Fibroblast of skin of back (primary cell): ENCODE data around the gene AGAP1.
A peak's percentile ranks its signal among the peaks of the same experiment; 100 is the strongest.
"Not testable (repeated sequence)": the region's sequence is repeated elsewhere in the genome, so short reads cannot be mapped to it uniquely, and the experiment has no call there.

Experiments used
- DNase-seq: peaks from one replicate; pipeline ENCODE4 v3.0.0-alpha.2; 2013

AGAP1 gene

DNA sequence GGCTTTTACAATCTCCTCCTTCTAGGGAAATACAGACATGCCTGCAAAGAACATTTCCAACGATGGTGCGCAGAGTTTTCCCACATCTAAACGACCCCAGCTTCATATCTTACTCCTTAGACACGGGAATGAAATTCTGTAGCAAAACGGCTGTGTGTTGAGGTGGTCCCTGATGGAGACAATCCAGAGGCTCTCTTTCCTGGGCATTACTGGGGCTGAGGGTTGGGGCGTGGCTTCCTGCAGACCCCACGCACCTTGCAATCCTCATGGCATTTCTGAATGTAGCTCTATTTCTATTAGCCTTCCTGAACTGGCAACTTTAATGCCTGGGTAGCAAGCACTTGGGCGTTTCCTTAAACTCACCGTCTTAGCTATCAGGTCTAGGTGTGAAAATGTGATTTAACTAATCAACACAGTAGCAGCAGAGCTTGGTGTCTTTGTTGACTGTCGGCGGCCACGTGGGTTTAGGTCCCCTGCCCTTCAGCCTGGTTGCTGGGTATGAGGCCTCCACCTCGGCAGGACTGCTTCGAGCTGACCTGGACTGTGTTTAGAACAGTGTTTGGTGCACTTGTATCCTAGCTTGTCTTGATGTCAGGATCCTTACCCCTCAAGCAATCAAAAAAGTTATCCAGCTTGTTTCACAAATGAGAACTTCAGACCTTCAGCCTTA is 431.5 kb downstream of the AGAP1 start:
- DNase-seq: no peak

DNA sequence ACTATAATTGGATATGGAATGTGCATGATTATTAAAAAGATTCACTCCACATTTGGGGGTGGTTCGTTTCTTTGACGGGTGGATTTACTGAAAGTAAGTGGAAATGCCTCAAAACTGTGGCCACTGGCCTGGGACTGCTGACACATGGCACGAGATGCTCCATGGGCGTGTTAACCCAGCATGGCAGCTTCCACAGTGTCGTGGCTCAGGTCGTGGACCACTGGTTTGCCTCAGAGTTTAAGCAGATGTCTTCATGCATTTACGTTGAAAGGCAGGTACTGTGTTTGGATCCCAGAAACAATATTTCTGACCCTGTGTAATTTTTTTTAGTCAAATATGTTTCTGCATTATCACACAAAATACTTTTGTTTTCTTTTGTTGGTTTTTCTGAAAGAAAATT is 432.4 kb downstream of the AGAP1 start:
- DNase-seq: no peak

DNA sequence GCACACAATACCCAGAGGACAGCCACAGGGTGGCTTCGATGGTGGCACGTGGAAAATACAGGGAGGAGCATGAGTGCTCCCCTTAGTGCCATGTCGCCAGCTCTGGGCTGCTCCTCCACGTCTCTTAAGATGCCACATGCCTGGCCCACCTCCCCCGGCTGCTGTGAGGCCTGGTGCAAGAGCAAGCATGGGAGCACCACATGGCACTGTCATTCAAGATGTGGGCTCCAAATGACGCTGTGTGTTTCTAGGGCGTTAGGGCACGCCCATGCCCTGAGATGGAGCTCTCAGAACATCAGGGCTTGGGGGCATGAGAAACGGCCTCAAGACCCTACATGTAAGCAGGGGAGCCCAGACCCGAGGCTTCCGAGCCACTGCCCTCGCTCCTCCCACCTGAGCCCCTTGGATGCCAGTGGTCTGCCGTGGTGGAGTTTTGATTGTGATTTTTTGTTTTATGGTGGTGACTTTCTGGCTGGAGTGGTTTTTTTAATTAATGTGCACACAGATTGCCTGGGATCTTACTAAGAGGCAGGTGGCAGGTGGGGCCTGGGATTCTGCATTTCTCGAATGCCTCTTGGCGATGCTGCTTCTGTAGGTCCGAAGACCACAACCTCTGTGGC is 435.0 kb downstream of the AGAP1 start:
- no peak for DNase-seq

DNA sequence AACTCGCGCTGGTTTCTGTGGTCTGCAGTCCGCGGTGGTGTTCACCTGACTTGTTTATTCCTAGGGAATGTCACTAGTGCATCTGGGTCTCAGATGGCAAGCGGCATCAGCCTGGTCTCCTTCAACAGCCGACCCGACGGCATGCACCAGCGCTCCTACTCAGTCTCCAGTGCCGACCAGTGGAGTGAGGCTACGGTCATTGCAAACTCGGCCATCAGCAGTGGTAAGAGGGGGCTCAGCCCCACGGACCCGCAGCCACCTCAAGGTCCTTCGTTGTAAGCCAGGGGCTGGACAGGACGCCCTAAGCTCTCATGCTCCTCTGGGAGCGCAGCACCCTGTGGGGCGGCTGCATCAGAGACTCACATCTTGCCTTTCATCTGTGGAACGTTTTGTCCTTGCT is 436.9 kb downstream of the AGAP1 start:
- DNase-seq: no peak

DNA sequence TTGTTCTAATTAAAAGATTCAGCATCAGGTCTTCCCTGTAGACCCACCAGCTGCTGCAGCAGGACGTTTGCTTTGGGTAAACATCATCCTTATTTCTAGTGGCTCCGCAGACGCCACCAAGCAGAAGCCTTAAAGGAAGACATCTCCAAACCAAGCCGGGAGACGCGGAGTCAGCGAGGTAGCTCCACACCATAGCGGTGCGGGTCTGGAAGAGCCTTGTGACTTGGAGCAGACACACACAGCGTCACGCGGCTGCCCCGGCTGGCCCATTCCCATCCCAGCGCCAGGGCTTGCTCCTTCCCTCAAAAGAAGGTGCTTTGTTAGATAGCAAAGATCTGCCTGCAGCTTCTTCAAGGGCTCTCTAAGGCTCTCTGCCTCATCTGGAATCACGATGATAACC is 437.8 kb downstream of the AGAP1 start:
- no peak for DNase-seq

DNA sequence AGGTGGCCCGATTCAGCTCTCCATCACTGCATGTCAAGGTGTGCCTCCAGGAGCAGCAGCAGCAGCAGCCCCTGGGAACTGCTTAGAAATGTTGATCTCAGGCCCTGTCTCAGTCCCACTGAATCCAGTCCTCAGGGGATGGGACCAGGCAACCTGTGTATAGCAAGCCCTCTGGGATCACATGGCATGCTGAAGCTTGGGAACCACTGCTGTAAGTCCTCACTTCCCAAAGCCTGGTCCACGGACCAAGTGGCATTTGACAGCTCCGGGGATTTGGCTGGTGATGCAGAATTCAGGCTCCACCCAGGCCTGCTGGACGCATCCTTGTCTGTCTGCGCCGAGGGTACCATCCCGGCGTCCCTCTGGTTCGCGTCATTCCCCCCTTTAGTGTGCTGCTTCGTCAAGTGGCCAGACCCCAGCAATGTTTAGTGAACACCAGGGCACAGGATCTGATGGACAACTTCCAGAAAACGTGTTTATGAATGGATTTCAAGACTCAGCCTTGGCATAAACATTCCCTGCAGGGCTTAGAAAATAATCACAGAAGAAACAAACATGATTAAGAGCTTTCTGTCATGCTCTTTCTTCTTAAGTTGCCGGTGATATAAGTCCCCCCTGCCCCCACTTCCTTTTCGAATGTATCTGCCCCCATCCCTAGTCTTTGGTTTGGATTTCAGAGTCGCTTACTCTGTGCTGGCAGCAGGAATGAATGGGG is 440.4 kb downstream of the AGAP1 start:
- DNase-seq: no peak

DNA sequence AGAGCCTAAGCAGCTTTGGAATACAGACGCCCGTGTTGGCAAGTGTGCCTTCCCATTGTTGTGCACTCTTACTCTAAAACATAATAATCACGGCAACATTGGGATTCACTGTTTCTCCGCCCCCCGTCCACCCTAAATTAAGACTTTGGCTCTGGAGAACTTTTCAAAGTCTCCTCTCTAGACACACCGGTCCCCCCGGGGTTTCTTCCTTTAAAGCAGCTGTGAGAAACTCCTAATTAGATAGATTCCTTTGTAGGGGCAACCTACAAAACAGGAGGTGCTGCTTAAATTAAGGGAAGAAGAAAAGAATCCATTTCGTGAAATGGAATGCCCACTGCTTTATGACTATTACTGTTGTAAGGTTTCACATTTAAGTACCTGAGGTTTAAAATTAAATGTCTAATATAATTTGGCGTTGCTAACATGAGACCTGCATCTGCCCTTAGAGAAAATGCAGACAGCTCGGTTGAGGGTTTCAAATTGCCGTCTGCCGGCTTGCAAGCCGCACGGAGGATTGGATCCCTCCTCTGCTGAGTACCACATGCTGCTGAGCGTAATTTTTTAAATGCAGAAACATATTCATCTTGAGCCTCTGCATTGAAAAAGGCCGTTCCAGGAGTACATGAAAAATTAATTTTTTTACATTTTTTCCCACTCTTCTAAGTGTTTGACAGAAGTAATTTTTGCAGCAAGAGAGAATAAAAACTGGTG is 441.1 kb downstream of the AGAP1 start:
- DNase-seq: no peak

DNA sequence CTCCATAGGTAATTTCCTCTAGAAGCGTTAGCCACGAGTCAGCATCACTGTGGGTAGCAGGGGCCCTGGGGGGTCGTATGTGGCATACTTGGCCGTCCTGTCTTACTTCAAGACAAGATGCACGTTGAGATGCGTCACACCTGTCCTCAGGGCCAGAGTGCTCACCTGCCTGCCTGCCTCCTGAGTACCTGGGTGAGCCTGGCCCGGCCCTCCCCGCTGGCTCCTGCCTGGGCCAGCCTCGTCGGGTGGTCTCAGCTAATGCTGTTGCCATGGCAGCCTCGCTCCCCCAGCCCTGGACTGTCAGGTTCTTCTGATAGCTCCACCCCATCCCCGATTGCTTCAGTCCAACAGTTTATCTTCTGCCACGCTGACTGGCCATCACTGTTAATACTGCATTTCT is 441.9 kb downstream of the AGAP1 start:
- no peak for DNase-seq

DNA sequence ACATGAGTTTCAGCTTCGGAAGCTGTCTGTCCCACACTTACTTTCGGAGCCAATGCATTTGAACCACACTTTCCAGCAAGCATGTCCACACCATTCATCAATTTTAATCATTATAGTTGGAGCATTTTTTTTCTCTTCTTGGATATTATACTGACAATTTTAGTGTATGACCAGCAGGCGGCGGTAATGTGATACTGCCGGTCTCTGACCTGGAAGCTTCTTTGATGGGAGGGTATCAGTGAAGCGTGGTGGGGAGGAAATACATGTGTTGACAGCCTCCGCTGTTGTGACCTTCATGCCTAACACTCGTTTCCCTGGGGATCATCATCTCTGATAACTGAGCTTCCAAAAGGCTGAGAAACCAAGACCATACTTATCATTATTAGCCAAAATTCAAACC is 442.6 kb downstream of the AGAP1 start:
- DNase-seq: no peak

DNA sequence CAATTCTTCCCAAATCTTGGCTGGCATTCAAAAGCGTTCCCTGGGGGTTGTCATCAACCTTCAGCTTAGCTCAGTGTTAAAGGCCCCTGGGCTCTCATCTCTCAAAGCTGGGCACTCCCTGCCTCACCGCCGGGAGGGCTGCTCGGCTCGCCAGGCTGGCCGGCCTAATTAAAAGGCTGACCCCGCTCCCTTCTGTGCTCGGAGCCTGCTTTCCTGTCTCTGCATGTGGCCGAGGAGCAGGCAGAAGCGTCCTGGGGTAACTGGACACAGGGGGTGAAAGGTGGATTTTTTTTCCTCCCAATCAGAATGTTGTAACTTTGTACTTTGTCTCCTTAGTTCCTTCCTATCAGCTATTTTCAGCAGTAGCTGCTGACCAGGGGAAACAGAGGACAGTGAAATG is 443.2 kb downstream of the AGAP1 start:
- DNase-seq: no peak

DNA sequence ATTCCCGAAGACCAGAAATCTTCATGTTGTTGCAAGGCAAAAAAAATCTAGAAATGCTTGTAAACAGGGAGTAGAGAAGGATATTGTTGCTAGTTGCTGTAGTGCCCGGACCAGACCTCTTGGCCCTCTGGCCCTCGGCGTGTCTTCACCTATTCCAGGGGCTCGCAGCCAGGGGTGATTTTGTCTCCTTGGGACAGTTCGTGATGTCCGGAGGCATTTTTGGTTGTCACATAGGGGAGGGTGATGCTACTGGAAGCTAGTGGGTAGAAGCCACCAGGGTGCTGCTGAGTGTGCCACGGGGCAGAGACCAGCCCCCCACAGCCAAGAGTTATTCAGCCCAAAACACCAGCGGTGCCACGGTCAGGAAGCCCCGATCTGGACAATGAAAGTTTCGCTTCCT is 443.7 kb downstream of the AGAP1 start:
- no peak for DNase-seq

DNA sequence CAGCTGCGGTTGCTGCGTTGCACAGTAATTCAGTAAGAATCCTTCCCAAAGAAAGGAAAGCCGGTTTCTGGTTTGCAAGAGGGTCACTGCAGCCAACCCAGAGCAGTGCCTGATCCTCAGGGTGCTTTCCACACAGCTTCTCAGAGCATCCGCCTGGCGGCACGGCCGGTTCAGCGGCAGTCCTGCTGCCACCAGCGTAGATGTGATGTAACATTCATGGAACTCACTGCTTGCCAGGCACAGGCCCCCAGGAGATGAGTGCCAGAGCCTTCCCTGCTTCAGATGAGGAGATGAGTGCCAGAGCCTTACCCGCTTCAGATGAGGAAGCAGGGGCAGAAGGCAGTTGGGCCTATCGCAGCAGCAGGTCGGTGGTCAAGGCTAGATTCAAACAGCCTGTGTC is 444.1 kb downstream of the AGAP1 start:
- no peak for DNase-seq

DNA sequence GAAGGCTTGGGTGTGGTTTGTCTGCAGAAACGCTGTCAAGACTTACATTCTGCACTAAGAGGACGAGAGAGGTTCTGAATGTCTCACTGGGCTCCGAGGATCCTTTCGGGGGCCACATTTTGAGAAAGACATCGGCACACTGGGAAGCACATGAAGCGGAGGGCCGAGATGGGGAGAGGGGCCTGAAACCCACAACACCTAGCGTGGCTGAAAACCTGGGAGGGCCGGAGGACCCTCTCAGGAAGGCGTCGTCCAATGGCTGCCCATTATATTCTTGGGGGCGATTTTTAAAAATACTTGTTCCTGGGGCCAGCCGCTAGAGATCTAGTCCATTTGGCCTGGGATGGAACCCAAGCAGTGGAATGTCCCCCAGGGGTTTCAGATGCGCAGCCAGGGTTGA is 444.8 kb downstream of the AGAP1 start:
- DNase-seq: no peak

DNA sequence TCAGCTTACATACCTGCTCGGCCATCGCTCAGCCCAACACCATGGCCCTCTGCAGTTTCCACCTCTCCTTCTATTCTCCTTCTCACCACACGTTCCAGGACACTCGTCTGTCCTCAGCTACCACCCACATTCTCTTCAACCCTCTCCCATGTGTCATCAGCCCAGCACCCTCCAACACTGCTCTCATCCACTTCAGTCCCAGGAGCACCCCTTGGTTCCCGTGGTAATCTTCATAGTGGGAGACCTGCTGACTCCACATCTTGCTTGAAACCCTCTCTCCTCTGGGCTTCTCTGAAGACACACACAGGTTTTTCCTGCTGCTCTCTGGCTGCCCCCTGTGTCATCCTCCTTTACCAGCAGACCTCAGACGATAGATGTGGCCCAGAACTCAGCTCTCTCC is 445.6 kb downstream of the AGAP1 start:
- peak; percentile 84 for DNase-seq

DNA sequence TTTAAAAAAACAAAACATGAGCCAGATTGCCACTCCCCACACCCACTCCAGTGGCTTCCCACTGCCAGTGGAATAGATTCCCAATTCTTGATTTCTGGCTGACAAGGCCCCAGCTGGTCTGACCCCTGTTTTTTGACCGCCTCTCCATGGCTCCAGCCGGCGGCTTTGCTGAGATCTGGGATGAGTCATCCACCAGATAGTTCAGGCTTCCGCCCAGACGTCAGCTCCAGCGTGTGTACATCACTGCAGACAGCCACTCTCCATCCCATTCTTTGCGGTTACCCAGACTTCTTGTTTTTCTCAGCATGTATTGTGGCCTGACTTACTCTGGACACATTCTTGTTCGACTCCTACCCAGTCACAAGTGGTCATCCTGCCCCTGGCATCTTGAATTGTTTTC is 446.5 kb downstream of the AGAP1 start:
- DNase-seq: peak; percentile 98

DNA sequence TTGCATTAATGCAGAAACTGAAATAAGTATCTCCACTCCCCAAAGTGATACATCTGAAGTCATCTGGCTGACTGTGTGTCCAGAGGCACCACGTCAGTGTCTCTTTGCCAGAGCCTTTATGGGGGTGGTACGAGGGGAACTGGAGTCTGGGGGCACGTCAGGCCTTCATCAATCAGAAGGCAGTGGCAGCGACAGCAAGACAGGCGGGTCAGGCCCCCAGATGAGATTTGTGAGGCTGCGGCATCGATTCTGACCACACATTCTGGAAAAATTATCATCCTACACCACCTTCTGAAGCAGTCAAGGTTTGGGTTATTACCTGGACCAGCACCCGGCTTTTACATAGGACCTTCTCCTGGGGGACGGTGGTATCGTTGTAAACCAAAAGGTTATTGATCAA is 450.7 kb downstream of the AGAP1 start:
- DNase-seq: no peak

DNA sequence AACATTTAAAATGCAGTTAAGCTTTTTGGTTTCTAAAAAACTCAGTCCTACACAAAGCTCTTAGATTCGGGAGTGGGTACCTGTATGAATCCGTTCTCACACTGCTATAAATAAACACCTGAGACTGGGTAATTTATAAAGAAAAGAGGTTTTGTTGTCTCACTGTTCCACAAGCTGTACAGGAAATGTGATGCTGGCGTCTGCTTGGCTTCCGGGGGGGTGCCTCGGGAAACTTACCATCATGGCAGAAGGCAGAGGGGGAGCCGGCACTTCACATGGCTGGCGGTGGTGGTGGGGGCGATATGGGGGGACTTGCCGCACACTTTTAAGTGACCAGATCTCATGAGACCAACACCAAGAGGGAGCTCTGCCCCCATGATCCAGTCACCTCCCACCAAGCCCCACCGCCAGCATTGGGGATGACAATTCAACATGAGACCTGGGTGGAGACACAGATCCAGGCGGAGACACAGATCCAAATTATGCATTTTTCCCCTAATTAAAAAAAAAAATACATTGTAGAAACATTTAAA is 451.8 kb downstream of the AGAP1 start:
- no peak for DNase-seq

DNA sequence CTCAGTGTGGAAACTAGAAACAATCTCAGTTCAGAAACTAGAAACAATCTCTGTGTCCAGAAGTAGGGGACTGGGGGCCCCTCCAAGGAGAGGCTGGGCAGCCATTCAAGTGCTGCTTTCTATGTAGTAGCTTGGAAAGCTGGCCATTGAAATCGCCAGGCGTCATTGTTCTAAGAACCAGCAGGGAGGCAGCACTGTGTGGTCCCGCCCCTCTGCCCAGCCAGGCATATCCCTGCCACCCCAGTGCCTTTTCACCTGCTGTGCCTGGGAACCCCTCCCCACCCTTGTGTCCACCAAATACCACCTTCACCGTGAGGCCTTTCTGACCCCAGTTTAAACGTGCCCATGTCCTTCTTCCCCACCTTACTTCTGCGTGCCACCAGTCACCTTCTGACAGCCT is 452.7 kb downstream of the AGAP1 start:
- no peak for DNase-seq

DNA sequence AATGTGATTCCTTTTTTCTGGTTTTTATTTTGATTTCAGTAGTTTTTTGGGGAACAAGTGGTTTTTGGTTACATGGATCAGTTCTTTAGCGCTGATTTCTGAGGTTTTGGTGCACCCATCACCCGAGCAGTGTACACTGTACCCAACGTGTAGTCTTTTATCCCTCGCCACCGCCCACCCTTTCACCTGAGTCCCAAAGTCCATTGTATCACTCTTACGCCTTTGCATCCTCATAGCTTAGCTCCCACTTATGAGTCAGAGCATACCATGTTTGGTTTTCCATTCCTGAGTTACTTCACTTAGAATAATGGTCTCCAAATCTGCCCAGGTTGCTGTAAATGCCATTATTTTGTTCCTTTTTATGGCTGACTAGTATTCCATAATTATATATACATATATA is 453.2 kb downstream of the AGAP1 start:
- DNase-seq: not testable (repeated sequence)

DNA sequence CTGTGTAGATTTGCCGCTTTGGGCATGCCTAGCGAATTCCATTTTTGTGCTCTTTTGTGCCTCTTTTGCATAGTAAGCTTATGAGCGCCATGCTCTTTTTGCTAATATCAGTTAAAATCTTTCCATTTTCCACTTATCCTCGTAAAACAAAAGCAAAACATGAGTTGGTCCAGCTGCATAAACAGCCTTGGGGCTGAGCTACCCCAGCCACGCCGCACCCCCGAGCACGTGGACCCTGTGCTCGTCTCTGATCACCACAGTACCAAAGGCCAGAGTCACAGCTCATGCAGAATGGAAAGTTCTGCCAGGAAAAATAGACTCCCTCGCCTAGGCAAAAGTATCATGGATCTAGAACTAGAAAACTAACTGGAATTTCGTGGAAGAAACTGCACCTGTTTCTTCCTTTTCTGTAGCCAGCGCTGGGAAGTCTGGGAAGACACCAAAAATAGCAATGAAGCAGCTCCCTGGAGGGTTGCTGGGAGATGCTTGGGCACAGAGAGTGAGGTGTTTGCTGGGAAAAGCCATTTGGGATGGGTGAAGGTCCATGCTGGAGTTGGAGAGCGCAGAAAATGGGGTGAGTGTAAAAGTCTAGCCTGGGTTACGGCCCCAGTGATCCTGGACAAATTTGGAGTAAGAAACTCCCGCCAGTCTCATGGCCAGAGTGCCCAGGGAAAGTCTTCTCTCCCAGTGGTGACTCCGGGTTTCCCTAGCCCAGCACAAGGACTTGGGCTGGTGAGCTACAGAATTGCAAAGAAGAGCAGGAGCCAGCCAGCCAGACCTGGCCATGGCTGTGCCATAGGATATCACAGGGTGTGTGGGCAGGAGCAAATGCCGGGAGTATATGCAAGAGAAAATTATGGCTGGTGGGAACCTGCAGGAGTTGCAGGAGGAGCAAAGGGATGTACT is 456.0 kb downstream of the AGAP1 start:
- no peak for DNase-seq

DNA sequence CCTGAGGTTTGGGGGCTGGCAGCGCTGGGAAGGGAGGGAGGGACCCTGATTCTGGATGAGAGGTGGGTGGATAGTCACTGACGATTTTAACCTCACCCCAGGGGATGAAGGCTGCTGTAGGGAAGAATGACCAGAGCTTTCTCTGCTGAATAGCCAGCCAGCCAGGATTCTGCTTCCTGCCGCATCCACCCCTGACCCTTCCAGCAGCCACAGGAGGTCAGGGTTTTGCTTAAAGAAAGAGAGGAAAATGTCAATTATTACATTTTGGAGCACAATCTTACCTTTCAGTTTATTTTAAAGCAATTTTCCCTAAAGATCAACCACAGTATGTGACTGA is 456.6 kb downstream of the AGAP1 start:
- no peak for DNase-seq

DNA sequence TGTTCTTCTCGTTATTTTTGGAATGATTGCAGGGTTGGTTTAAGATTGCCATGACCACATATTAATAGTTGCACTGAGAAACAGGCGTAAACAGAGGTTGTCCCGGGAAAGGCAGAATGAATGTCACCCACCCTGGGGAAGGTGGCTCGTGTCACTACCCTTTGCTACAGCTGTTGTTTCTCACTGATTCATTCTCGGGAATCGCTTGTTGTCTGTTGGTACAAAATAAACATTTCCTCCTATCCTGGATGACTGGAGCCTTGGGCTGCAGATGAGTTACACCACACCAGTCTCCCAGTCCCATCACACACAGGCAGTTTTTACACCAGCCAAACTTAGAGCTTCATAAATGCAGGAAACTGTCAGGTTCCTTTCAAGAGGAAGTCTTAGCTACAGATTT is 457.6 kb downstream of the AGAP1 start:
- no peak for DNase-seq
